ENCODE measurements around the gene KLF6.

The KLF6 gene

DNA sequence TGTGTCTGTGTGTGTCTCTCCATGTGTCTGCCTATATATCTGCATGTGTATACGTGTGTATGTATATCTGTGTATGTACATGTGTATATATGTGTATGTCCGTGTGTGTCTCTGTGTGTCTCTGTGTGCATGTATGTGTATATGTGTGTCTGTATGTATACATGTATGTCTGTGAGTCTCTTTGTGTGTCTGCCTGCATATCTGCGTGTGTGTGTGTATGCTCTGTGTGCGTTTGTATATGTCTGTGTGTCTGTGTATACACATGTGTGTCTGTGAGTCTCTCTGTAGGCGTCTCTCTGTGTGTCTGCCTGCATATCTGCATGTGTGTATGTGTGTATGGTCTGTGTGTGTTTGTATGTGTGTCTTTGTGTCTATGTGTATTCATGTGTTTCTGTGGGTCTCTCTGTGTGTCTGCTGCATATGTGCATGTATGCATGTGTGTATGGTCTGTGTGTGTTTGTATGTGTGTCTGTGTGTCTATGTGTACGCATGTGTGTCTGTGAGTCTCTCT lies 23.7 kb upstream of the KLF6 start:
- DNase-seq, result no peak

DNA sequence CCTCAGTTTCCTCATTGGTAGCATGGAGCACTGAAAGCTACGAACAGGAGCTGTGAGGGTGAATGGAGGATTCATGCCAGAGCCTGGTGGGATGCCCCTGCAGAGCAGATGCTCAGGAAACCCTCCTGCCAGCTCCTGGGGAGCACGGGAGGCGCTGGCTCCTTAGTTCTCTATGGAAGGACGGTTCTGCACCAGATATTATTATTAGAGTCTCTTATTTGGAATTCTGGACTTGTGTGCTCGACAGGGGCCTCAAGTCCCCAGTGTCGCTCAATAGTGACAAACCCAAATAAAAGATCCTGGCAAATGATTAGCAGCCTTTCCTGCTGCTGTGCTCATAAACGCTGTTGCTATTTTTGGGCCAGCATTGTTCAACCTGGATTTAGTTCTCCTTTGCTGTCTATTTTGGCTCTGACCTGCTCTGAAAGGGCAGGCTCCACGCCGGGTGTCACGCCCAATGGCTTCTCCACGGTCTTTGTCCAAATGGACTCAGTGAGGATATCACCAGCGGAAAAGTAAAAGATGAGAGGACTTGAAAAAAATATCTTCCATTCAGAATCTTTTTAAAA lies 23.0 kb upstream of the KLF6 start:
- no peak for DNase-seq

GRCh38 chr10:3807211-3807927 lies 22.4 kb upstream of the KLF6 start:
- DNase-seq, result peak; percentile 37

- DNase-seq, result peak; percentile 69
These were observed 21.6 kb upstream of the KLF6 start for GRCh38 chr10:3806603-3807002.

DNA sequence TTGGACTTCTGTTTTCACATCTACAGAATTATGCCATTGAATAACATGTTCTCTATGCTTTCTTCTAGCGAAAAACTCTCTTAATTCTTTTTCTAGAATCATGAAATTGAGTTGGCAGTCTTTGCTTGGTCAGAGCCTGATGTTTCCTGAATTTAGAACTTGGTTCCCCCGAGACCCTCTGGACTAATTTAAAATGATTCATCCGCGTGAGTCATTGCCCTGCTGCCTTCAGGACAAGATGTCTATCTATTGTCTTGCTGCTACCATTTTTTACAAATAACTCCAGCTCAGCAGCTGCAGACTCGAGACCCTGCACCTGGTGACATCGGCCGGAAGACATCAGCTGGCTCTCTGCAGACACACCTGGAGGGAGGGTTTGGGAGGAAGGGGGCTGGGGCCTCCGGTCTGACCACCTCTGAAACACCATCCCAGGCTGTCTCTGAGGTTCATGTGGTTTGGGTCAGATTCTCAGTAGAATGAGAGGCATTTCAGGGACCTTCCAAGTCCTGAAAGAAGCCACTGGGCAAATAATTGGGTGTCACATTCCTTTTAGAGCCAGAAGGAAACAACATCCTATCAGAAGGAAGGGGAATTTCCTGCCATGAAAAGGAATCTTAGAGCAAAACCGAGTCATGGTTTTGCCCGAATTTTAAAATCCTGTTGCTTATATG lies 20.9 kb upstream of the KLF6 start:
- DNase-seq, result peak; percentile 82

GRCh38 chr10:3805201-3805790 lies 20.3 kb upstream of the KLF6 start:
- DNase-seq, result peak; percentile 55

DNA sequence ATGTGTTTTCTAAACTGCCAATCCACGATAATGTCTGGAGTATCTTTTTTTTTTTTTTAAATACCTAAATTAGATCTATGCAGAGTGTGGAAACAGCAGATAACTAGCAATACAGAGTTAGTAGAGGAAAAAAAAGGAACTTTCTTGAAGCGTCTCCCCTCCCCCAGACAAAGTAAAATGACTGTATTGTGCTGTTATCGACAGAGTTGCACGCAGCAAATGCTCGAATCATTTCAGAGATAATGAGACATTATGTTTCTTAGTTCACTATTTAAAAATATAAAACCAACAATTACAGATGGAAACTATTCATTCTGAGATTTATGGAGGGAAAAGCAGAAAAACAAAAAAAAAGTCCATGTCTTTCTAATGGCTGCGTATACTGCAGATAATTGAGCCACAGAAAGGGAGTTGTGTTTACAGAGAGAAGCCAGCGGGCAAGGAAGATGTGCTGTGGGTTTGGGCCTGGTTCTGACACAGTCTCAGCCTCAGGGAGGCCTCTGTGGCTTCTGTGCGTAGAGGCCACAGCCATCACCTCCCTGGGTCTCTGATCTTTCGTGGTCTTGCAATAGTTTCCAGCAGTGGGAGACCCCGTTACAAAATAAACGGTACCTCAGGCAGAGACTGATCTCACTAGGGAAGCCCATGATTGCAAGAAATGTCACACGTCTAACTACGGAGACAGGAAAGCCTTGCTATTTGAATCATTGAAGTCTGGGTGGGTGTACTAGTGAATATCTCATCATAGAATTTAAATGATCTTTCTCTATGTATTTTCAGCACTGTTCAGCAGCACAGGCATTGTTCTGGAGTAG lies 19.1 kb upstream of the KLF6 start:
- DNase-seq, result no peak

DNA sequence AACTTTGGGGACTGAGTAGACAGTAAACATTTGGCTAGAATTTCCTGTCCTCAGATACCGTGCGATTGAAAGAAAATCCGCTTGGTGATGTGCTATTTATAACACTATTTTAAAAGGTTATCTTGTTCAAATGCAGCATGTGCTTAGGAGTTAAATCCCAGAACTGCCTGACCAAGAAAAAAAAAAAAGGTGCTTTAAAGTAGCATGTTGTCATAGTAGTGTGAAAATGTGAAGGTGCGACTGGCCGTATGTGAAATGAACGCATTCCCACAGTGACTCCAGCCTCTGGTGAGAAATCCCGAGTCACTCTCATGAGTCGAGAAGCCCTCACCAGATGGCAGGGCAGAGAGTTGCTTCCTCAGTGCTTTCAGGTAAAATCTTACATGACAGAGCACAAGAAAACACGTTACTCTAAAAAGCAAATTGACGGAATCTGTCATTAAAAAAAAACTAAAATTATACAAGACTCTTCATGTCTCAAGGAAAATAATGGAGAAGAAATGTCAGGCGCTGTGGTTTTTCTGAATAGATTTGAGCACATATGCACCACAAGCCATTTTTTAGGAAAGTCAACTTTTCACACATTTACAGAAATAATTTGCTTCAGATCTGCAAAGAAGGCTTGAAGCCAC lies 18.4 kb upstream of the KLF6 start:
- DNase-seq, result no peak

DNA sequence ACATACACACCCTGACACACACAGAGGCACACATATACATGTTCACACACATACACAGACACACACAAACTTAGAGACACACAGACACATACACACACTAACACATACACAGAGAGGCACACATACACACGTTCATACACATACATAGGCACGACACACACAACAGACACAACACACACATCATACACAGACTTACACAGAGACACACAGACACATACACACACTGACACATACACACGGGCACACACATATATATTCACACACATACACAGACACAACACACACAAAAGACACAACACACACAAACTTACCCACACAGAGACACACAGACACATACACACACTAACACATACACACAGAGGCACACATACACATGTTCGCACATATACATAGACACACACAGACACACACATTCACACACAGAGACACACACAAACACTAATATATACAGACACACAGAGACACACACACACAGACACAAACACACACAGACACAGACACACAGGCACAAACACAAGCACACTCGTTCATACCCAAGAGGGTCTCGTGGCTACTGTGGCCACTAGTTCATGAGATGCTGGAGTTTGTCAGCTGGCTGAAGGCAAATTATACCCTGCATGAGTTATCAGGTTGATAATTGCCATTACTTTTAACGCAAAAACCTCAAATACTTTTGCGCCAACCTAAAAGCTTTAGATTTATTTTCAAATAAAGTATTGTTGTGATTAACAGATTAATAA lies 17.7 kb upstream of the KLF6 start:
- no peak for DNase-seq

DNA sequence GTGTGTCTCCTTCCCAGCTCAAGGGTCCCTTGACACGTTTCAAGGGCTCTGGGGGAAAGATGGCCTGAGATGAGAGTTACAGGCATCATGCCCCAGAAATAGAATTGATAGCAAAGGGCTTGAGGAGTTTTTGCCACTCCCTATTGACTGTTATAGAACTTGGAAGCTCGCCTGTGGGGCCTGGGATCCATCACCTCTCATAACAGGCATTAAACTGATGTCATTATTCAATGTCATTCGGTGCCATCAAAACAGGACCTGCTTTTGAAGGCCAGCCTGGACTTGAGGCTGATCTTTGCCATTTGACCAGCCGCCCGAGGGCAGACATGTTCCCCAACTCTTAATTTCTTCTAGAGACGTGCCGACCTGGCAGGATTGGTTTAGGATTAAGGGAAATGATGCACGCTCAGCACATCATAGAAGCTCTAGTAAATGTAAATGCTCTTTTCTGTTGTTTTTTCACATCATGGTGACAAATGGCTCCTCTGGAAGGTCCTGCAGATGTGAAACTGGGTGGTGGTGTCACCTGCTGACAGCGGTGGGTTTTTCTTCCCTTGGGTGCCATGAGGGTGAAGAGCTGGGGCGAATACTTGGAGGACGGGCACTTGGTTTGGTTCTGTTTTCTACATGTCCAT lies 16.7 kb upstream of the KLF6 start:
- DNase-seq, result no peak

- no peak for DNase-seq
These were observed 15.6 kb upstream of the KLF6 start for GRCh38 chr10:3800586-3800985.

DNA sequence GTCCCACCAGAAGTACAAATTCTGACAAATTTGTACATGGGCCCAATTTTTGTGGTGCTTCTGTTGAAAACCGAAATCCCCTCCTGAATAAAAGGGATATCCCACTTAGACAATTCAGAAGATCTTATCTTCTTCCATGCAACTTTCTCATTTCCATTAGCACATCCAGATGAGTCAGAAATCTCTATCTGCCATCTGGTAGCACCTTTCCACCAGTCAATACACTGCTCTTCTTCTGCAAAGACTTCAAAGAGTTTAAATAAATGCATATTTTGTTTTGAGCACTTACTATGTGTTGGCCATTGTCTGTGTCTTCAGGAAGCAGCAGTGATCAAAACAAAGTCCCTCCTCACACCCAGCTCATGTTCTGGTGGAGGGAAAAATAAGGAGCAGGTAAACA lies 12.7 kb upstream of the KLF6 start:
- DNase-seq, result no peak

GRCh38 chr10:3793553-3793952 lies 8.5 kb upstream of the KLF6 start:
- no peak for DNase-seq

- DNase-seq, result no peak
These were observed 7.8 kb upstream of the KLF6 start for GRCh38 chr10:3792710-3793219.

GRCh38 chr10:3791974-3792633 lies 7.1 kb upstream of the KLF6 start:
- no peak for DNase-seq

GRCh38 chr10:3790858-3791257 lies 5.8 kb upstream of the KLF6 start:
- no peak for DNase-seq

GRCh38 chr10:3790272-3790671 lies 5.3 kb upstream of the KLF6 start:
- DNase-seq, result no peak

- no peak for DNase-seq
These were observed 4.6 kb upstream of the KLF6 start for GRCh38 chr10:3789621-3790020.

- no peak for DNase-seq
These were observed 2.8 kb upstream of the KLF6 start for GRCh38 chr10:3787816-3788215.

DNA sequence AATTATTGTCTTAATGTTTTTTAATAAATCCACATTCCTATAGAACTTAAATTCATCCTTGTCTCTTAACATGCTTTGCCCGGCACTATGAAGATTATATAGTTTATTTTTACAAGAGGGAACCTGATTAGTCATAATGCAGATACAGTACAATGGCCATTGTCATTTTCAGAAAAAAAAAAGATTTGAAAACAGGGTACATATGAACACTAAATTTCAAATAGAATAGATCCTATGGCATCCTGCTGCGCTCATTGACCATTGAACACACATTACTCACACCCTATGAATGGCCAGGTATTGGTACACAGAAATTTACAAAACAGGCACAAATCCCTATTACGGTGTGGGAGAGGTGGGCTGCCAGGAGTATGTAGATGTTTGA lies 2.0 kb upstream of the KLF6 start:
- no peak for DNase-seq
